GM19043 (cell line): ENCODE measurements around the gene HPSE.

ENCODE experiments used
- ATAC-seq: cut with Tn5 transposase; IDR thresholded peaks from one replicate; pipeline ENCODE4 v1.9.1; 2021; ENCODE audit warnings: low read depth; ENCODE audit not compliant: unreplicated experiment

The HPSE gene

GRCh38 chr4:83252782-83253405 is 81.8 kb downstream of the HPSE start:
- peak; percentile 40 for ATAC-seq

GRCh38 chr4:83251447-83251830 is 83.2 kb downstream of the HPSE start:
- no peak for ATAC-seq

- ATAC-seq, result no peak
Measured at GRCh38 chr4:83250687-83251446, 83.8 kb downstream of the HPSE start.

GRCh38 chr4:83248486-83248885 is 86.2 kb downstream of the HPSE start:
- no peak for ATAC-seq

- ATAC-seq, result no peak
Measured at GRCh38 chr4:83247415-83248357, 87.0 kb downstream of the HPSE start.
